Neural progenitor cell (in vitro differentiated cells): ENCODE results near the gene CCDC177.

Experiments
- EZH2 ChIP-seq: fragments of 200-600 bp; sonication (generic); IDR thresholded peaks from 2 replicates; pipeline ENCODE4 v1.6.1; 2017; ENCODE audit warnings: antibody characterized with exemption, mild to moderate bottlenecking, moderate library complexity
- EZH2phosphoT487 ChIP-seq: fragments of 200-600 bp; sonication (generic); IDR thresholded peaks from 2 replicates; pipeline ENCODE4 v1.6.1; 2017; ENCODE audit warnings: antibody characterized with exemption
- TF ChIP-seq, protein P1 (sequence below): fragments of 200-600 bp; sonication (generic); IDR thresholded peaks from 2 replicates; pipeline ENCODE4 v1.5.1; 2017; ENCODE audit warnings: antibody characterized with exemption, mild to moderate bottlenecking

DNA sequence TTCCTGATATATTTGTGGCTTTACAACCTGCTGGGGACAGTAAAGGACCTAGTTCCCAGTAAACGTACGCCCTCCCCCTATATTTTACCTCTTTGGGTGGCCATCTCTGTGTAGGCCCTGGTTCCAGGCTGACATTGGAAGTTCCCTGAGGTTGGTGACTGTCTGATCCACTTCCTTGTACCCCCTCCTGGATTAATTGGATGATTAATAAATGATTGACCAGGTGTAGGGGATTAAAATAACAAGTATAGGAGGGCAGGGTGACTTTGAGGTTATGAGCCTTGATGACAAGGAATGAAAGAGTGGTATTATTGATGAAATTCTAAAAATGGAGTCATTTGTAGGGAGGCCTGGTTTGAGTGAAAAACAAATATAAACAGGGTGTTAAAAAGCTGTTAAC, 46.3 kb upstream of the CCDC177 start:
- no peak for TF ChIP-seq EZH2phosphoT487
- TF ChIP-seq, protein P1, sequence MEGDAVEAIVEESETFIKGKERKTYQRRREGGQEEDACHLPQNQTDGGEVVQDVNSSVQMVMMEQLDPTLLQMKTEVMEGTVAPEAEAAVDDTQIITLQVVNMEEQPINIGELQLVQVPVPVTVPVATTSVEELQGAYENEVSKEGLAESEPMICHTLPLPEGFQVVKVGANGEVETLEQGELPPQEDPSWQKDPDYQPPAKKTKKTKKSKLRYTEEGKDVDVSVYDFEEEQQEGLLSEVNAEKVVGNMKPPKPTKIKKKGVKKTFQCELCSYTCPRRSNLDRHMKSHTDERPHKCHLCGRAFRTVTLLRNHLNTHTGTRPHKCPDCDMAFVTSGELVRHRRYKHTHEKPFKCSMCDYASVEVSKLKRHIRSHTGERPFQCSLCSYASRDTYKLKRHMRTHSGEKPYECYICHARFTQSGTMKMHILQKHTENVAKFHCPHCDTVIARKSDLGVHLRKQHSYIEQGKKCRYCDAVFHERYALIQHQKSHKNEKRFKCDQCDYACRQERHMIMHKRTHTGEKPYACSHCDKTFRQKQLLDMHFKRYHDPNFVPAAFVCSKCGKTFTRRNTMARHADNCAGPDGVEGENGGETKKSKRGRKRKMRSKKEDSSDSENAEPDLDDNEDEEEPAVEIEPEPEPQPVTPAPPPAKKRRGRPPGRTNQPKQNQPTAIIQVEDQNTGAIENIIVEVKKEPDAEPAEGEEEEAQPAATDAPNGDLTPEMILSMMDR, result no peak
- no peak for TF ChIP-seq EZH2
